GM21825 (cell line): Measurements from ENCODE around the gene ESRRA.

Experiments
- ATAC-seq: cut with Tn5 transposase; IDR thresholded peaks from one replicate; pipeline ENCODE4 v1.9.1; 2021; ENCODE audit warnings: mild to moderate bottlenecking, moderate library complexity; ENCODE audit not compliant: unreplicated experiment

Gene ESRRA

DNA sequence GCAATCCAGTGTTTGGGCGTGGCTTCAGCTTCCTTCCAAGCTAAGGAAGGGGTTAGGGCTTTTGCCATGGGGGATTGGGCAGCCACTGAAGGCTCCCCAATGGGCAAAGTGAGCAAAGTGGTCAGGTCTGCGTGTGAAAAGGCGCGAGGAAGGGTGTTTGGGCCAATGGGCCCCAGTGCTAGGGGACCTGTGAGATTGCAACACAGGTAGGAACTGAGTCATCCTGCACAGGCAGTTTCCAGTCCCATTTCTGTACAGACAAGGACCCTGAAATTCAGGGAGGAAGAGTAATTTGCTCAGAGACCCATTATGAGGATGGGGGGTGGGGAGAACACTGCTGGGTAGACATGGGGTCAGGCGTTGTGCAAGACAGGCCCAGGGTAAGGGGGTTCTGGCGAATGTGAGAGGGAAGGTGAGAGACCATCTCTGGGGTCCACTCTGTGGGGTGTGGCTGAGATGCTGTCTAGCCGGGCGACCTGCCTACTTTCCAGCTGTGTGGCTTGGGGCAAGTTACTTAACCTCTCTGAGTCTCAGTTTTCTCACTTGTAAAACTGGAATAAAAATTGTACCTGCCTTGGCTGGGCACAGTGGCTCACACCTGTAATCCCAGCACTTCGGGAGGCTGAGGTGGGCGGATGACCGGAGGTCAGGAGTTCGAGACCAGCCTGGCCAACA lies 42.0 kb downstream of the ESRRA start:
- no peak for ATAC-seq

DNA sequence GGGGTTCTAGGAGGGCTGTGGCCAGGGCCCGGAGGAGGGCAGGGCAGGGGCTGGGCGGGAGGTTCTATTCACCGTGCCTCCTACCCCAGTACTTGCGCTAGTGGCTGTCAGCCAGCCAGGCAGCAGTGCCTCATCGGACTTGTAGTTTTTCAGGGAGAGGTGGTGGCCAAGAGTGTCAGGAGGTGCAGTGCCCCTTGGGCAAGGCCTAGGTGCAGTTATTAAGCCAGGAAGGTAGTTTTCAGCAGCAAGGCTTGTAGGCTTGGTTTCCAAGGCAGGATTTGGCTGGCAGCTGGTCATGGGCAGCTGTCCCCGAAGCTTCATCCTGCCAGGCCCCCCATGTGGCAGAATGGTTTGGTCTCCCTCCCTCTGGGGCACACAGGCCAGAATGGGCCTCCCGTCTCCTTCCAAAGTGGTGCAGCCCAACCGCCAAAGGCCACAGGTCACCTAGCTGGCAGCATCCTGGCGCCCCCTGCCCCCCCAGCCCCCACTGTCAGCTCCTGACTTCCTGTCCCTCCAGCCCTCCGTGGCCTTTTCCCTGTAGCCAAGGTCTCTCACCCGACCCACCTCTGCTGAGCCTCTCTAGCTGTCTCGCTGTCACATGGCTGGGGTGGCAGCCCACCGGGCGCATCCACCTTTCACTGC lies 43.2 kb downstream of the ESRRA start:
- no peak for ATAC-seq

DNA sequence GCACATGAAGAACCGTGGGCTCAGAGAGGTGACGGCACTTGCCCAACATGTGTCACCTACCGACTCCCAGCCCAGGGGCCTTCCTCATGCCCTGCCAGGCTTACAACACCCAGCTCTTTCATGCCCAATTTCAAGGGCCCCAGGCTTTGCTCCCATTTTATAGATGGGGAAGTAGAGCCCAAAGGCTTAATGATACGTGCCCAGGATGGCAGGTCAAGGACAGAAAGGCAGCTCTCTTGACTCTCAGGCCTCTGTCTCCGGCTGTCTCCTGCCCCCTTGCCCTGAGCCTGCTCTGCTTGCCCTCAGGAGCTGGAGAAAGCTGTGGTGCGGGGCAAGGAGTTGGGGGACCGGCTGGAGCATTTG lies 43.7 kb downstream of the ESRRA start:
- ATAC-seq: no peak

DNA sequence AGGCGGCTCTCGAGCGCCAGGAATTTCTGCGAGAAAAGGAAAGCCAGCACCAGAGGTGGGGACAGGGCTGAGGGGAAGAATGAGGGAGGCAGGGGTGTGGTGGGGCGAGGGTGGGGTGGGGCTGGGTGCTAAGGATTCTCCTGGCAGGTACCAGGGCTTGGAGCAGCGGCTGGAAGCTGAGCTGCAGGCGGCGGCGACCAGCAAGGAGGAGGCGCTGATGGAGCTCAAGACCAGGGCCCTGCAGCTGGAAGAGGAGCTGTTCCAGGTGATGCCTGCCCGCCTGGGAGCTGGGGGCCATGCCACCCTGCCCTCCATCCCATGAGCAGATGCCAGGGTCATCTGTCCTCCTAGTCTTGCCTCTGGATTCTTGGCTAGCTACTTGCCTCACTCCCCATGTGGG lies 44.1 kb downstream of the ESRRA start:
- ATAC-seq: no peak

DNA sequence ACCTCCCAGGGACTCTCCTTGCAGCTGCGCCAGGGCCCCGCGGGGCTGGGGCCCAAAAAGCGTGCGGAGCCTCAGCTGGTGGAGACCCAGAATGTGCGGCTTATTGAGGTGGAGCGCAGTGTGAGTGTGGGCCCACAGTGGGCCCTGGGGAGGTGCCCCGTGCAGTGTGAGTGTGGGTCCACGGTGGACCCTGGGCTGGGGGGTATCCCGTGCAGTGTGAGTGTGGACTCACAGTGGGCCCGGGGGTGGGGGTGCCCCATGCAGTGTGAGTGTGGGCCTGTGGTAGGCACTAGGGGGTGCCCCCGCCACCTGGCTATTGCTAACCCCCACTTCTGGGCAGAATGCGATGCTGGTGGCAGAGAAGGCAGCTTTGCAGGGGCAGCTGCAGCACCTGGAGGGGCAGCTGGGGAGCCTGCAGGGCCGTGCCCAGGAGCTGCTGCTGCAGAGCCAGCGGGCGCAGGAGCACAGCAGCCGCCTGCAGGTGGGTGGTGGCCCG lies 45.9 kb downstream of the ESRRA start:
- ATAC-seq: no peak

DNA sequence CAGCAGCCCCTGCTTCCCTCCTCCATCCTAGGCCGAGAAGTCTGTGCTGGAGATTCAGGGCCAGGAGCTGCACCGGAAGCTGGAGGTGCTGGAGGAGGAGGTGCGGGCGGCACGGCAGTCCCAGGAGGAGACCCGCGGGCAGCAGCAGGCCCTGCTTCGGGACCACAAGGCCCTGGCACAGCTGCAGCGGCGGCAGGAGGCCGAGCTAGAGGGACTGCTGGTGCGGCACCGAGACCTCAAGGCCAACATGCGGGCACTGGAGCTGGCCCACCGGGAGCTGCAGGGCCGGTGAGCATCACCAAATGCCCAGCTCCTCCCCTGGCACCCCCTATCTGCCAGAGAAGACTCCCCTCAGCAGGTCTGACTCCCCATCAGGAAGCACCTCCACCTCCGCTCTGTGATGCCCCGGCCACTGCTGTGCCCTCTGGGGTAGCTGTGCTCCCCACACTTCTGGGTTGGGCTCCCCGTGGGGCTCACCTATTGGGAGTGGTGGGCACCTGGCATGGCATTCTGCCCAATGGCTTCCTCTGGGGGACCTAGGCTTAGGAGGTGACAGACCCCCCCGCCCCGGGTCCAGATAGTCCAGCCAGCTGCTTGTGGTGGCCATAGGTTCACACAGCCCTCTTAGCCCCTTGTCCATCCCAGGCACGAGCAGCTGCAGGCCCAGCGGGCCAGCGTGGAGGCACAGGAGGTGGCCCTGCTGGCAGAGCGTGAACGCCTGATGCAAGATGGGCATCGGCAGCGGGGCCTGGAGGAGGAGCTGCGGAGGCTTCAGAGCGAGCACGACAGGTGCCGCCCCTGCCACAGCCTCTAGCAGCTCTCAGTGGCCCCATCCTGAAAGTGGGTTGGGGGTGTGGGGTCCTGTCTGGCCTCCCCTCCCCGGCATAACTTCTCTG lies 47.0 kb downstream of the ESRRA start:
- no peak for ATAC-seq

DNA sequence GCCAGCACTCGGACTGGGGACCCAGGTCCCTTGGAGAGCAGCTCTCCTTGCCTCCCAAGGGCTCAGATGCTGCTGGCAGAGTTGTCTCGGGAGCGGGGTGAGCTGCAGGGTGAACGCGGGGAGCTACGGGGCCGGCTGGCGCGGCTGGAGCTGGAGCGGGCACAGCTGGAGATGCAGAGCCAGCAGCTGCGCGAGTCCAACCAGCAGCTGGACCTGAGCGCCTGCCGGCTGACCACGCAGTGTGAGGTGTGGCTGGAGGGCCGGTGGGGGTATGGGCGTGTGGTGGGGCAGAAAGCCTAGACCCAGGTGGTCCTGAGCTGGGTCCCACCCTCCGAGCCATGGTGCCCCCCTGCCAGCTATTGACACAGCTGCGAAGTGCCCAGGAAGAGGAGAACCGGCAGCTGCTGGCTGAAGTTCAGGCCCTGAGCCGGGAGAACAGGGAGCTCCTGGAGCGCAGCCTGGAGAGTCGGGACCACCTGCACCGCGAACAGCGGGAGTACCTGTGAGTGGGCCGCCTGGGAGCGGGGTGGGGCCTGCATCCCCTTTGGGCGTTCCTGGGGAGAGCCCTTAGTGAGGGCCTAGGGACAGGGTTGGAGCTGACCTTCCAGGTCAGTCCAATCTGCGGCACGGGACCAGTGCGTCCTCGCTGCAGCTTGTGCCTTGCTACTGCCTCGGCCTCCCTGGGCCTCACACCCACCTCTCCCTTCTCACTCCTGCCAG lies 47.8 kb downstream of the ESRRA start:
- ATAC-seq: no peak

DNA sequence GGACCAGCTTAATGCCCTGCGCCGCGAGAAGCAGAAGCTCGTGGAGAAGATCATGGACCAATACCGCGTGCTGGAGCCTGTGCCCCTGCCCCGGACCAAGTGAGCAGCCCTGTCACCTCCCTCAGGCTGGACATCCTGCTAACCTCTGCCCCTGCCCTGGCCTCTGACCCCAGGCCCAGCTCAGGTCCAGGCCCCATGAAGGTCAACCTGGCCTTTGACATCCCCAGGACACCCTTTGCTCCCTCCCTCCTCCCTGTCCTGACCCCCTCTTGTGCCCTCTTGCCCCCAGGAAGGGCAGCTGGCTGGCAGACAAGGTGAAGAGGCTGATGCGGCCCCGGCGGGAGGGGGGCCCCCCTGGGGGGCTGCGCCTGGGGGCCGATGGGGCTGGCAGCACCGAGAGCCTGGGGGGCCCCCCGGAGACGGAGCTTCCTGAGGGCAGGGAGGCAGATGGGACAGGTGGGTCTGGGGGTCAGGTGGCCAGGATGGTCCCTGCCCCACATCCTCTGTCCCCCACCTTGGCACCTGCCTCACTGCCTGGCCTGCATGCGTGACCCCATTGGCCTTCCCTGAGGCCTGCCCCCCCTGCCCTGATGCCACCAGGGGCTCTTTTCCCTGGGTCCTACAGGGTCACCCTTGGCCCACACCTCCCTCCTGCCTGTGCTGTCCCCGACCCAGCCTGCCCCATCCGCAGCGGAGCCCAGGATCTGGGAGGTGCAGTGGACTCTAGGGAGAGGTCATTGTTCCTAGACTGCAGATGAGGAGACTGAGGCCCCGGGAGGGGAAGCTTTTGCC lies 48.6 kb downstream of the ESRRA start:
- no peak for ATAC-seq

DNA sequence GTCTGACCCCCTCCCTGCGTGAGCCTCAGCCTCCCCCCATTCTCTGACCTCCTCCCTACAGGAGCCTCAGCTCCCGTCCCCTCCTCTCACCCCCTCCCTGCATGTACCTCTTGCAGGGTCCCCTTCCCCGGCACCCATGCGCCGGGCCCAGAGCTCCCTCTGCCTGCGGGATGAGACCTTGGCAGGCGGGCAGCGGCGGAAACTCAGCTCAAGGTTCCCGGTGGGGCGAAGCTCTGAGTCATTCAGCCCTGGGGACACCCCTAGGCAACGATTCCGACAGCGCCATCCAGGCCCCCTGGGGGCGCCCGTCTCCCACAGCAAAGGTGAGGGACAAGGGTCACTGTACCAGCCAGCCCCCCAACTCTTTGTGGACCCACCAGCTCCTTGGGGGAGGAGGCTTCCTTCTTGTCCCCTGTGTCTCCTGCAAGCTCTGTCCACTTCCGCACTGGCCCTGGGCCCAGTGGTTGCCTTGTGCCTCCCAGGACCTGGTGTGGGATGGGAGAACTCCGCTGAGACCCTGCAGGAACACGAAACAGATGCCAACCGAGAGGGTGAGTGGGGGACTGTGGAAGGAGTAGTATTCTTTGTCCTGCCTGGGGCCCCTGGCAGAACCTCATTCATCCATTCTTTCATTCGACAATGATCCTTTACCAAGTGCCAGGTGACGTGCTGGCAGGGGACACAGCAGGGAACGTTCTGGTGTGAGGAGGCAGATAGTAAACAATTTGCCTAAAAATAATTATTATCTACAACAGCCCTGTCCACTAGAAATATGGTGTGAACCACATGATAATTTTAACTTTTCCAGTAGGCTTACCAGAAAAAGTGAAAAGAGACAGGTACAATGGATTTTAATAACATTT lies 50.0 kb downstream of the ESRRA start:
- ATAC-seq: peak; percentile 41

DNA sequence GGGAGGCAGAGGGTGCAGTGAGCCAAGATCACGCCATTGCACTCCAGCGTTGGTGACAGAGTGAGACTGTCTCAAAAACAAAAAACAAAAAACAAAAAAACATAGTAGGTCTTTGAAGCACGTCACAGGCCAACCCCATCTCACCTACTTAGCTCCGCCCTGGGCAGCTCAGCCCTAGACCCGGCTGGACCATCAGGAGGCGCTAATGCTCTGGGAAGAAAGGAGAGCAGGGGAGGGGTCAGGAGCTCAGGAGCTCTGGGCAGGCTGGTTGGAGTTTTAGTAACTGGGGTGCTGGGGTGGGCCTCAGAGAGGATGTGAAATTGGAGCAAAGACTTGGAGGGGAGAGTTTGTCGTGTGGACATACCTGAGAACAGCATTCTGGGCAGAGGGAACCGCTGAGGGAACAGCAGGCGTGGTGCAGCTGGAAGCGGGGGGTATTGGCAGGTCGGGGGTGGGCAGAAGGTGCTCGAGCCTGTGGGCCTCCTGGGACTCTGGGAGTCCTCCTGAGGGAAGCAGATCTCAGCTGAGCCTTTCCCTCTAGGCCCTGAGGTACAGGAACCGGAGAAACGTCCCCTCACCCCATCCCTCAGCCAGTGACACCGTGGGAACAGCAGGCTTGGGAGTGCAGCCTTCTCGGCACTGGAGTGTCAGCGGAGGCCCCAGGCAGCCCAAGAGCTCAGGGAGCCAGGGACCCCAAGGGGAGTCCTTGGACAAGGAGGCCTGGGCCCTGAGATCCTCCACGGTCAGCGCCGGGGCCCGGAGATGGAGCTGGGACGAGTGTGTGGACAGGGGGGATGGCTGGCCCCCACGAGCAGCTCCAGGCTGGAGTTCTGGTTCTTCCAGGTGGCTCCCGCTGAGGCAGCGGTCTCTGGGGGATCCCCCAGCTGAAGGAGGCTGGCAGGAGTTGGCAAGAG lies 51.4 kb downstream of the ESRRA start:
- no peak for ATAC-seq

DNA sequence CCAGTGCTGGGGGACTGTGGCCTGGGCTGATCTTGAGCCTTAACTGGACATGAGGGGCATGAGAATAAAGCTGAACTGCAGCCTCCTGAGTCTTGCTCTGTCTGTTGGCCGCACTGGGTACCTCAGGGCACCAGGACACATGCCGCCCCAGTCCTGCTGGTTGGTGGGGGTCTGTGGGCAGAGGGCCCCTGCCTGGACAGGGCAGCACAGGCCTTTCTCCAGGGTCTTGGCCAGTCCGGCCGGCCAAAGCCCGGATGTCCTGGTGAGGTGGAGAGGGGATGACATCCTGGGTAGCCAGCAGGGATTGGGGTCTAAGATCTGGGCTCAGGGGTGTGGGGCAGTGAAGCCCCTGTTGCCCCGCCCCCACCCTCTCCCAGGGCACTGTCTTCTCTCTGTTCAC lies 52.1 kb downstream of the ESRRA start:
- no peak for ATAC-seq

DNA sequence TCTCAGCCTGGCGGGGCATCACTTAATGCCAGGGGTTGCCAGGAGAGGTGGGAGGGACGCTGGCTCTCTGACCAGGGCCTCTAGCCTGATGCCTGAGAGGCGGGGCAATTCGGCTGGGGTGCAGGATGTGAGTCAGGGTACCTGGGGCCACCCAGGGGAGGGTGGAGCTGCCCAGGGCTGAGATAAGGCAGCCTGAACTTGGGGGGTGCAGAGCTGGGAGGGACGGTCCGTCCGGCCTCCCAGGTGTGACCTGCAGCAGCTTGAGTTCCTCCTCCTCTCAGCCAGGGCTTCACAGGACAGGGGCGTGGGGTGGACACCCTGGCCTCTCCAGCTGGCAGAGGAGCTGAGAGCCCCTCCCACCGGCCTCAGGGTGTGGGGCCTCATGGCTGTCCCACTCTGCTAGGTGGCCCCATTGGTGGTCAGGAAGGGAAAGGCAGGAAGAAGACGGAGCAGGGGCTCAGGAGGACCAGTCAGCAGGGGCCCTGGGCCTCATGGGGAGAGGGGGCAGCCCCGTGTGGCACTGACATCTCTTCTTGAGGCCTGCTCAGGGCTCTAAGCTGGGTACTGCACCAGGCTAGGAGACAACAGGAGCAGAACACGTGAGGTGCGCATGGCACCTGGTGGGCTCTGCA lies 52.7 kb downstream of the ESRRA start:
- ATAC-seq: no peak

DNA sequence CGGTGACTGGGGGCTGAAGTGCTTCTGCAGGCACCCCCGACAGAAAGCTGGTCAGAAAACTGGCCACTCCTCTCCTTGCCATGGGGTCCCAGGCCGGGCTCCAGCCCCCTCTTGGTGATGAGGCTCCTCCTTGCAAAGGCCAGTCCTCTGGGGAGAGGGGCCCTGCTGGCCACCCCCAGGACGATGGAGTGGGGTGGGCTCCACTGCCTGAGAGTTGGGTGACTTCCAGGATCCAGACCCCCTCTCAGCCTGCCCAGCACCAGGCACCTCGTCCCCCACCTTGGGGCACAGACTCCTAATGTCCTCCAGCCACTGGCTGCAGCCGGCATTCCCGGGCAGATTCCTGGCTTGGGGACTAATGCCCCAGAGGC lies 53.2 kb downstream of the ESRRA start:
- ATAC-seq: no peak

DNA sequence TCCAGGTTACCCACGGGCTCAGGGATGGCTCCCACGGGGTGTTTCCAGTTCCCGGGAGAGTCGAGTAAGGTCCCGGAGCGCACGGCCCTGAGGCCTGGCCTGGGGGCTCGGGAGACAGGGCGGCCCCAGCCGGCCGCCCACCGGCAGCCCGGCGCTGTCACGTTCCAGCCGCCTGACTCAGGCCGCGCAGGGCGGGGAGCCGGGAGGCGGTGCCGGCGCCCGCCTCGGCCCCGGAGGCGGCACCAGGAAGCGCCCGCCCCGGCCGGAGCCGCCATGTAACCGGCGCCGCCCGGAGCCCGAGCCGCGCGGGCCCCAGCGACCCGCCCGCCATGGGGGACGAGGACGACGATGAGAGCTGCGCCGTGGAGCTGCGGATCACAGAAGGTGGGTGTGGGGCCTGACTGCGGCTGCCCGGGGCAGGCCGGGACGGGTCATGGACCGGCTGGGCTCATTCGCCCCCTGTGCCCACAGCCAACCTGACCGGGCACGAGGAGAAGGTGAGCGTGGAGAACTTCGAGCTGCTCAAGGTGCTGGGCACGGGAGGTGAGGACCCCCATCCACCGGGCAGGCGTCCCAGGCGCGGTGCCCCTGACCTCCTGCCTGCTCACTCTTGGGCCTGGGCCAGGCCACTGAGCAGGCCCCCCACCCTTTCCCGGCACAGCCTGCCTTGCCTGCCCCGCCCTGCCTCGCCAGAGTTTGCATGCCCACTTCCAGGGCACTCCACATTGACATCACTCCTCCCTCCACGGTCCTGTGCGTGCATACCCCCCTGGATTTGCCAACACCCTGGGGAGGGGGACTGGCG lies 53.8 kb downstream of the ESRRA start, which contains the start of gene RPS6KA4:
Gene RPS6KA4, plus strand, starts transcription at position 256 of the 805 bp plus-strand sequence. Its CDS starts 74 bp downstream, at position 330.
- ATAC-seq: no peak

DNA sequence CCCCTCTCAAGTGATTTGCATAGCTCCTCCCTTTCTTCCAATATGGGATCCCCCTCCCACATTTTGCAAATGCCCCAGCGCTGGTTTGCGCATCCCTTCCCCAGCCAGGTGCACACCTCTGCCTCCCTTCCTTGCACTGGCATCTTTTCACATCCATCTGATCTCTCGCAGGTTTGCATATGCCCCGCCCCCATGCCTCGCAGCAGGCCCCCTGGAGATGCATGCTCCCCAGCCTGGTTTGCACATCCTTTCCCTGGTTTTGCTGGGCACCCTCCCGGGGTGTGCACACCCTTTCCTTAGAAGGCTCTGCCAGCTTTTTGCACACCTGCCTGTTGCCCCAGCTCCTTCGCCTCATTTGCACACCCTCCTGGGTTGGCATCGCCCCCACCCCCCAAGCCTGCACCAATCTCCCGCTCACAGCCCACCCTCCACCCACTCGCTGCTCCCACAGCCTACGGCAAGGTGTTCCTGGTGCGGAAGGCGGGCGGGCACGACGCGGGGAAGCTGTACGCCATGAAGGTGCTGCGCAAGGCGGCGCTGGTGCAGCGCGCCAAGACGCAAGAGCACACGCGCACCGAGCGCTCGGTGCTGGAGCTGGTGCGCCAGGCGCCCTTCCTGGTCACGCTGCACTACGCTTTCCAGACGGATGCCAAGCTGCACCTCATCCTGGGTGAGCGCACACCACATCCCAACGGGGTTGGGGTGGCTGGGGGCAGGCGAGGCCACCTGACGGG lies 54.6 kb downstream of the ESRRA start:
- no peak for ATAC-seq

DNA sequence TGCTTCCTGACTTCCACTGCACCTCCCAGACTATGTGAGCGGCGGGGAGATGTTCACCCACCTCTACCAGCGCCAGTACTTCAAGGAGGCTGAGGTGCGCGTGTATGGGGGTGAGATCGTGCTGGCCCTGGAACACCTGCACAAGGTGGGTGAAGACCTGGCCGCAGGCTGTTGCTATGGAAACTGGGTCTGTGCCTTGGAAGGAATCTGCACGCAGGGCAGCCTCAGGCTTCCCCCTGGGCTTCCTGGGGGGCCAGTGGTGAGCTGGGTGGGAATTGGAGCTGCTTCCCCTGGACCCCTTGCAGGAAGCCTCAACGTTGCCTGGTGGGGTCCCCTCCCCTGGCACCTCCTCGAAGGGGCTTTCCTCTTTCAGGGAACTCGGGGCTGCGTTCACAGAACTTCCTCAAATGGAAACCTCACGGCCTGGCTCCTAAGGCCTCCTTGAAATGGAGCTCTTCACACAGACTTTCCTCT lies 55.2 kb downstream of the ESRRA start:
- no peak for ATAC-seq
